Measurements from ENCODE around the gene LIMS1. TPM values are rescaled to one million over a fixed set of nuclear protein-coding genes. Genes with fewer than 3 reads are reported as not detected.

The LIMS1 gene
- total and polyA plus RNA-seq, 2 of the 13 experiments (the other 11 are each of a cell fraction or from before 2014, with no cell fraction given), result 38.3 to 49.6 TPM

- TF ChIP-seq AHDC1 (CRISPR knock-in tag; IDR thresholded peaks at IDR 0.05; ENCODE audit: borderline replicate concordance) (no peak), ZNF567 (CRISPR knock-in tag; IDR thresholded peaks at IDR 0.05; ENCODE audit: borderline replicate concordance) (0 out of 2 replicates have a peak, but pooled peaks have one; percentile 47), PTBP1 (IDR thresholded peaks at IDR 0.05; ENCODE audit: low read depth, low read length, poor library complexity, severe bottlenecking) (no peak), RFX1 (IDR thresholded peaks at IDR 0.05) (no peak), ZNF484 (CRISPR knock-in tag; IDR thresholded peaks at IDR 0.05; ENCODE audit: borderline replicate concordance, low read depth) (no peak), ZNF407 (CRISPR knock-in tag; IDR thresholded peaks at IDR 0.05; ENCODE audit: not compliant biosample characterization) (peak; percentile 98), ZNF142 (CRISPR knock-in tag; IDR thresholded peaks at IDR 0.05) (peak; percentile 97)
Observed at GRCh38 chr2:108719149-108720044, 185.1 kb downstream of the LIMS1 start, which contains the start of gene RANBP2 (continued).
